ENCODE measurements around the gene EIF3F.
"Not testable (repeated sequence)": the region's sequence is repeated elsewhere in the genome, so short reads cannot be mapped to it uniquely, and the experiment has no call there.

EIF3F gene

DNA sequence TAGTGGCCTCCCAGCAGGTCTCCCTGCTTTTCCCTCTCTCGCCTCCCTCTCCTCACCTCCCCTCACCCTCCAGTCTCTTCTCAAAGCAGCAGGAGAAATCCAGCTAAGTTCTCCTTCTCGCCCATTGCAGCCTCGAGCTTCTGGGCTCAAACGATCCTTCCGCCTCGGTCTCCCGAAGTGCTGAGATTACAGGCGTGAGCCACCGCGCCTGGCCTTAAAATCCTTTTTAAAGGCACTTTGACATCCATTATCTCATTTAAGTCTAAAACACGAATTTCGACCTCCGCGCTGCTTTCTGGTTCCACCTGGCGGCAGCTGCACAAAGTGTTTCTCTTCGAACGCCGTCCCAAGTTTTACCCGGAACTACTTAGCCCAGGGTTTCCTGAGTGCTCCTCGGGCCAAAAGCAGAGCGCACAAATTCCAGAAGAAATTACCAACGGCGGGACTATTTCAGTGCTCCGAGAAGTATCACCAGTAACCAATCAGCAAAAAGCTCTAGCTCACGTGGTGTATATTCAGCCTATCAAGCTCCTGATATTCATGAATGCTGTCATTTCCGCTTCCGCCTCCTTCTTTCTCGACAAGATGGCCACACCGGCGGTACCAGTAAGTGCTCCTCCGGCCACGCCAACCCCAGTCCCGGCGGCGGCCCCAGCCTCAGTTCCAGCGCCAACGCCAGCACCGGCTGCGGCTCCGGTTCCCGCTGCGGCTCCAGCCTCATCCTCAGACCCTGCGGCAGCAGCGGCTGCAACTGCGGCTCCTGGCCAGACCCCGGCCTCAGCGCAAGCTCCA, at the start of gene EIF3F:
EIF3F (plus strand) TSS at position 570 of the 792 bp plus-strand sequence; CDS start at position 586, 16 bp downstream.
- peak; percentile 98 for DNase-seq

GRCh38 chr11:7941146-7941545, 46.0 kb upstream of the EIF3F start:
- no peak for DNase-seq

DNA sequence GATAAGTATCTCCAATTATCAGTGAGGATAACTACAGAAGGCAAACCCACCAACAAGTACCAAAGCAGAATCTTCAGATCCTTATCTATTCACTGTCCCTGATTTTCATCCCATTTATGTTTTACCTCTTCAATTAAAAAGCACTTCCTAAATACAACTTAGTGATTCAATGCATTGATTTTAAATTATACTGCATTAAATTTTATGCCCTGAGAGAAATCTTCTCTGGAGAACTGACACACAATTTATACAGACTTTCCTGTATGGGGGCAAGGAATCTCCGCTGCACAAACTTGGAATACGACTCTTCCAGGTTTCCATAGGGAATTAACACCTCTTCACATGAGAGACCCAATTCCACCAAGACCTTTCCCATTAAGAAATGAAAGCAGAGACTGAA, 45.5 kb upstream of the EIF3F start, which contains the start of gene OR10A3:
OR10A3 (minus strand) TSS at position 101 of the 400 bp plus-strand sequence. CDS start 2,188 bp downstream, outside the sequence.
- no peak for DNase-seq

DNA sequence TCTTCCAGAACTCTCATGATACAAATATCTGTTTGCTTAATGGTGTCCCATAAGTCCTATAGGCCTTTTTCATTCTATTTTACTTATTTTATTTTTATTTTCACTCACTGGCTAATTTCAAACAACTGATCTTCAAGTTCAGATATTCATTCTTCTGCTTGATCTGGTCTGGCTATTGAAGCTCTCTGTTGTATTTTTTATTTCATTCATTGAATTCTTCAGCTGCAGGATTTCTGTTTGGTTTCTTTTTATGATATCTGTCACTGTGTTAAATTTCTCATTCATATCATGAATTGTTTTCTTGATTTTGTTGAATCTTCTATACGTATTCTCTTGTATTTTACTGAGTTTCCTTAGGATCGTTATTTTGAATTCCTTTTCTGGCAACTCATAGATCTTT, 43.0 kb upstream of the EIF3F start:
- DNase-seq = no peak

DNA sequence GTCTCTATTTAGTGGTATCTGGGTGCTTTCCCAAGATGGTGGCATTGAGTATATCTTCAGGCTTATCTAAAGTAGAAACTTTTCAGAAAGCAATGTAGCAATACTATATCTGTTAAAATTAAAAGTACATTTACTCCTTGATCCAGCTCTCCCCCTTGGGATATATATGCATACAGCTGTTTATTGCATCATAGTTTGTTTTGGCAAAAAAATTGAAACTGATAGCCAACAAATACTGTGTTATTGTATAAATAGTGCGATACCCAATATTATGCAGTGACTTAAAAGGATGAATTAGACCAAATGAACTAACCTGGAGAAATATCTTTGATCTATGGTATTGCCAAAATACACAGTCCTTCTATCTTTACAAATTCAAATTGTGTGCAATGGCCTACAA, 37.2 kb upstream of the EIF3F start:
- no peak for DNase-seq

- DNase-seq = no peak
Observed at GRCh38 chr11:7955191-7955590, 31.9 kb upstream of the EIF3F start.

- DNase-seq = no peak
Observed at GRCh38 chr11:7964261-7964660, 22.9 kb upstream of the EIF3F start.

DNA sequence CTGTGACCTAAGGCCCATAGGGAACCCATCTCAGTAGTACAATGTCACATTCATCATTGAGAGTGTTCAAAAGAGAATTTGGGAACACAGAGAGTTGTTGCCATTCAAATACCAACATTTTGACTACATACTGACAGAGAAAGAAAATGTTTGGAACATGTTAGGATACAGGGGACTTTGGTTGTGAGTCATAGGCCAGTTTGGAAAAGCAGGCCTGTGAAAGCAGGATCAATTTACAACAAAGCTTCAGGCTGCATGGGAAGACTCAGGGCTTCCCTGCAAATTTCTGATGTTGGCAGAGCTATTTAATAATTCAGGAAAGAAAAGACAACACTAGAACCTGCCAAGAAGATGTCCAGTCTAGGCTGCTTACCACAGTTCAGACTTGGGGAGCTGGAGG, 22.3 kb upstream of the EIF3F start:
- DNase-seq = no peak

DNA sequence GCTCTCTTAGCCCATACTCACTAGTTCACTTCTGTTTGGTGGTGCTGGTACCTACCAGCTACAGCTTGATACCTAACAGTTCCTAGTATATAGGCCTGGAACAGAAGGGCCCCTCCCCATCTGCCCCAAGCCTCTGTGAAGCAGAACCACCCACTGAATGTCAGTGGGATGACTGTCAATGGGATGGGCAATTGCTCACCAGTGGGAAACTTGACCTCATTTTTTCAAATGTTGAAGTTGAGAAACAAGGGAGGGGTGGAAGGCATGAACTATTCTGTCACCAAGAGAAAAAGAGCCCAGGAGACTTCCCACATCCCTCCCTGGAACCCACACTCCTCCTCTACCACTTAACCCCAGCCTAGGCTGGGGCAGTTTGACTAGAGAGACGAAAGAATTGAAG, 21.8 kb upstream of the EIF3F start, which contains the start of gene NLRP10:
NLRP10 (minus strand) TSS at position 62 of the 400 bp plus-strand sequence. CDS start 1,952 bp downstream, outside the sequence.
- no peak for DNase-seq

- DNase-seq = no peak
Observed at GRCh38 chr11:7967097-7967496, 20.0 kb upstream of the EIF3F start.

GRCh38 chr11:7967826-7968225, 19.3 kb upstream of the EIF3F start:
- DNase-seq = no peak

DNA sequence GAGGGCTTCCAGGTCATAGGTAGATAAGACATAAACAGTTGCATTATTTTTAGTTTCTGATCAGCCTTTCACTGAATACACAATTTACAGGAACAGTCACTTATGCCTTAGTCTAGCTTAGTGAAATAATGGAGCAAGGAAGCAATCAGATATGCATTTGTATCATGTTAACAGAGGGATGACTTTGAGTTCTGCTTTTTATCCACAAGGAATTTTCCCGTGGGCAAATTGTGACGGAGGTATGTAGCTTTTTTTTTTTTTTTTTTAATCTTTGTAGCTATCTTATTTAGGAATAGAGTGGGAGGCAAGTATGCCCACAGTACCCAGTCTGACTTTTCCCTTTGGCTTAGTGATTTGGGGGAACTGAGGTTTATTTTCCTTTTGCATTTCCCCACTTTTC, 18.5 kb upstream of the EIF3F start:
- DNase-seq = no peak

DNA sequence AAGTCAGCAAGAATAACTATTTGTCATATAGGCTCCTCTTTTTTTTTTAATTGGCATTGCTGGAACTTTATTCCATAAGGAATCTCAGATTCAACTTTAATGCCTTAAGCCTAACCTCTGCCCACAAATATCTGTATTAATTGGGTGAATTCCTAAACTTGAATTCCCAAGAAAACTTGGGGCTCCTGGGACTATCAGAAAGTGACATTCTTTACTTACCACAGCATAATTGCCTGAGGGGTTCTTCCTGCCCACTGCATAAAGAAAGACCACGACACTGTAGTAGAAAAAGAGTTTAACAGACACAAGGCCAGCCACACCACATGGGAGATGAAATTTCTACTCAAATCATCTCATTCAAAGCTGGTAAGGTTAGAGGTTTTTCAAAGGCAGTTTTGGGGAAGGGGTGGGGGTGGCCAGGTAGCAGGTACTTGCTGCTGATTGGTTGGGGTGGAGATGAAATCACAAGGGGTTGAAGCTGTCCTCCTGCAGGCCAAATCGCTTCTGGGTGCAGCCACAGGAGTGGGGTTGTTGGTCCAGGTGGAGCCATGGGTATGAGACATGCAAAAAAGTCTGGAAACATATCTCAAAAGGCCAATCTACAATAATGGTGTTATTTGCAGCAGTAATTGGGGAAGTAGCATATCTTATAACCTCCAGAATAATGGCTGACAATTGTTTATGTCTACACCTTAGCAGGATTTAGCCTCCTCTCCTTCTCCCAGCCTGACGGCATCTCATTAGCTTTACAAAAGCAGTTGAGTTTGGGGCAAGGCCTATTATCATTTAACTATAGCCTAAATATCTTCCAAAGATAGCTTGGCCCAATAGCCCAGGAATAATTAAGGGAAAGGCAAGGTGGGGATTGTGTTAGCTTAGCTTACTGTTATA, 17.1 kb upstream of the EIF3F start:
- DNase-seq = no peak

GRCh38 chr11:7971846-7972245, 15.3 kb upstream of the EIF3F start:
- DNase-seq = no peak

- DNase-seq = no peak
Observed at GRCh38 chr11:7973011-7973410, 14.1 kb upstream of the EIF3F start.

DNA sequence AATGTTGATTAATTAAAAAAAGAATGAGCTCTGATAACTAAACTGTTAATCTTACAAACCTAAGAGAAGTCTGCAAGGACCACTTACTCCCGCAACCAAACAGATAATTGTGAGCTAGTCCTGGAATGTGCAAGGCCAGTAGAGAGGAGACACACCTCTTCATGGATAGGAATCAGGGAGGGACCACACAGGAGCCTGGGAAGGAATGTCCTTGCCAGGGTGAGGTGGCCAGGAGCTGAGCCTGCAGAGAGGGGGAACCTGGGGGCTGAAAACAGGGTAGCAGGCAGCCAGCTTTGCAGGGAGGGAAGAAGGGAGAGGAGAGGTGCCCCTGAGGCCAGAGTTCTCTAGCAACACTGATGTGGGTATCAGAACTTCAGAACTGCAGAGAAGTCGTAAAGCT, 12.5 kb upstream of the EIF3F start:
- DNase-seq = no peak

GRCh38 chr11:7977232-7977917, 9.8 kb upstream of the EIF3F start:
- no peak for DNase-seq

DNA sequence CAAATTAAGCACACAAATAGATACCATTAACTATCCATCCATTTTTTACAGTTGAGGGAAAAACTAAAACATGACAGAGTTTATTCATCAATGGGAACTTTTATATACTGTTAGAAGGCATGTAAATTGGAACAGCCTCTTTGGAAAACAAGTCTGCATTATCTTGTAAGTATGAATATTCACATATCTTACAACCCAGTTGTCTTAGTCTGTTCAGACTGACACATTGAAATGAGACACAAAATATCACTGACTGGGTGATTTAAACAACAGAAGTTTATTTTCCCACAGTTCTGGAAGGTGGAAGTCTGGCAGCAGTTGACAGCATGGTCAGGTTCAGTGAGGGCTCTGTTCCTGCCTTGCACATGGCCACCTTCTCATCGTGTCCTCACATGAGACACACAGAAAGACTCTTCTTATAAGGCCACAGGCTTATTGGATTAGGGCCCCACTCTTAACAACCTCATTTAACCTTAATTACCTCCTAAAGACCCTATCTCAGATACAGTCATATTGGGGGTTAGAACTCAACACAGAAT, 5.4 kb upstream of the EIF3F start:
- no peak for DNase-seq

GRCh38 chr11:7982582-7983119, 4.5 kb upstream of the EIF3F start:
- no peak for DNase-seq

DNA sequence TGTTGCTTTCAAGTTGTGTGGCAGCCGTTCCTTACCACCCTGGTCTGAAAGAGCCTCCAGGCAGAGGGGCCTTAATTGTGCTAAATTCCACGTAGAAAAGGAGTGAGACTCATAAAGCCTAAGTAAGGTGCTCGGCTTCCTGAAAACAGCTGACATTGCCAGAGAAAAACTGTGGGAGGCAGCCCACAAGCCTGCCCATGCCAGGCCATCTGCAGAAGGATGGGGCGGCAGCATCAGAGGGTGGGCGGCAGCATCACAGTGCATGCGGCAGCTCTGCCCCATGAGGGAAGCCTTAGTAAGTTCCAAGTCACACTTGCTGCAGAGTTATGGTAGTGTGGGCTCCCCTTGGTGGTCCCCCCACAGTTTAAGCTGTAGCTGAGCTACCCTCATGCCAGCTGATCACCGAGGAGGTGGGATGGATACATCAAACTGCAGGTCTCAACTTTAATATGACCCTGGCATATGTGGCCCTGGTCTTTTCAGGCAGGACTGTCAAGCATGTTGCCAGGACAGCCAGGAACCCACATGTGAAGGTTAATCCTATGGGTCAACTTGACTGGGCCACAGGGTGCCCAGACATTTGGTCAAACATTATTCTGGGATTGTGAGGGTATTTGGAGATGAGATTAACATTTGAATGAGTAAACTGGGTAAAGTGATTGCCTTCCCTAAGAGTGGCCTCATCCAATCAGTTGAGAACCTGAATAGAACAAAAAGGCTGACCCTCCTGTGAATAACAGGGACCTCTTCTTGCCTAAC, 3.1 kb upstream of the EIF3F start:
- no peak for DNase-seq

- DNase-seq = not testable (repeated sequence)
Observed at GRCh38 chr11:7987560-7987883, 385 bp downstream of the EIF3F start.
